Activated CD4-positive, alpha-beta T cell treated with anti-CD3 and anti-CD28 coated beads, Interleukin-2, amount 50 U/mL, for 24 hours (primary cell): ENCODE measurements around the gene RAB6A.
"Not testable (repeated sequence)": the region's sequence is repeated elsewhere in the genome, so short reads cannot be mapped to it uniquely, and the experiment has no call there.

Source experiments
- DNase-seq, 2 donors: peaks; one replicate each; pipeline ENCODE4 v3.0.0-alpha.2; 2020; ENCODE audit warnings: low read depth in 1 of 2, low spot score in 1 of 2

The RAB6A gene

DNA sequence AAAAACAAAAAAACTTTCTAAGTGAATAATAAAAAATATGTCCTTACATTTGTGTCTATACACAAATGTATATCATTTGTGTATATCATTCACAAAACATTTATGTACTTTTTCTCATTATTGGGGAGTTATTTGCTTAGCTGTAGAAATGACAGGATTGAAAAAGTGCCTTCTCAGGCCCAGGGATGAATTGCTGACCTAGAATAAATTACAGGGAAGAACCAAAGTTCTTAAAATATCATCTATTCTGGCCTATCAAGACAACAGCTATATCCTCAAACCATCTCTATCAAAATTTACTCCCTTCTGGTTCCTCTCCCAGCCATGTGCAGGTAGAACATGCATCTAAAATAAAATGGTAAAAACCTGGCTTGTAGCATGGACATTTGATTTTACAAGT, 1.9 kb upstream of the RAB6A start:
- no peak for DNase-seq

- DNase-seq = no peak
Measured at GRCh38 chr11:73761403-73761945, 600 bp upstream of the RAB6A start.

GRCh38 chr11:73760135-73760678, 667 bp downstream of the RAB6A start:
- DNase-seq = no peak

GRCh38 chr11:73759610-73760134, 1.2 kb downstream of the RAB6A start:
- DNase-seq = no peak

- DNase-seq = no peak
Measured at GRCh38 chr11:73758451-73758850, 2.4 kb downstream of the RAB6A start.

DNA sequence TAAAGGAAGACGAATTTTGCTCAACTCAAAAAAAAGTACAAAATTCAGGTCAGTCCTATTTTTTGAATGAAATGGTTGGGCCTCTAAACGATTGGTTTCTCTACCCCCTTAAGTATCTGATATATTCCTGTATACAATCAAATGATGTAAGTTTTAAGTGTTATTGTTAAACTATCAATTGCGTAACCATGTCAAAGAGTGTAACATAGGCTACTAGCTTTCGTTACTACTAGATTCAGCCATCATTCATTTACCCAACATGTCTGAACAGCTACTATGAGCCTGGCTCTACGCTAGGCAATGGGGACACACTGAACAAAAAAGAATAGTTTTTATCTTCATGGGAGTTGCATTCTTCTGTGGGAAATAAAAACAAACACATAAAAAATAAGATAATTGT, 3.3 kb downstream of the RAB6A start:
- no peak for DNase-seq

GRCh38 chr11:73755670-73756069, 5.2 kb downstream of the RAB6A start:
- no peak for DNase-seq

GRCh38 chr11:73753938-73754337, 6.9 kb downstream of the RAB6A start:
- no peak for DNase-seq

GRCh38 chr11:73752903-73753302, 8.0 kb downstream of the RAB6A start:
- DNase-seq = no peak

- no peak for DNase-seq
Measured at GRCh38 chr11:73752216-73752867, 8.5 kb downstream of the RAB6A start.

DNA sequence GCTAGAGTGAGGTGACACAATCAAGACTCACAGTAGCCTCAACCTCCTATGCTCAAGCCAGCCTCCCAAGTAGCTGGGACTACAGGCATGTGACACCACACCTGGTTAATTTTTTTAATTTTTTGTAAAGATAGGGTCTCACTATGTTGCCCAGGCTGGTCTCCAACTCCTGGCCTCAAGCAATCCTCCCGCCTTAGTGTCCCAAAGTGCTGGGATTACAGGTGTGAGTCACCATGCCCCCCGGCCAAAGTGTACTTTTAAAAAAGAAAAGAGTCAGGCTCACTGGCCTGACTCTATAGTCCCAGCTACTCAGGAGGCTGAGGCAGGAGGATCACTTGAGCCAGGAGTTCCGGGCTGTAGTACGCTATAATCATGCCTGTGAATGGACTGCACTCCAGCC, 10.0 kb downstream of the RAB6A start:
- DNase-seq = not testable (repeated sequence)

GRCh38 chr11:73750228-73750627, 10.6 kb downstream of the RAB6A start:
- DNase-seq = no peak

DNA sequence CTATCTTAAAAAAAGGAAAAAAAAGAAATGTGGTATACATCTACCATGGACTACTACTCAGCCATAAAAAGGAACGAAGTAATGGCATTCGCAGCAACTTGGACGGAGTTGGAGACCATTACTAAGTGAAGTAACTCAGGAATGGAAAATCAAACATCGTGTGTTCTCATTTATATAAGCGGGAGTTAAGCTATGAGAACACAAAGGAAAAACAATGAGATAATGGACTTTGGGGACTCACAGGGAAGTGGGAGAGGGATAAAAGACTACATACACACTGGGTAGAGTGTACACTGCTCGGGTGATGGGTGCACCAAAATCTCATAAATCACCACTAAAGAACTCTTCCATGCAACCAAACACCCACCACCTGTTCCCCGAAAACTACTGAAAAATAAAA, 11.8 kb downstream of the RAB6A start:
- no peak for DNase-seq

DNA sequence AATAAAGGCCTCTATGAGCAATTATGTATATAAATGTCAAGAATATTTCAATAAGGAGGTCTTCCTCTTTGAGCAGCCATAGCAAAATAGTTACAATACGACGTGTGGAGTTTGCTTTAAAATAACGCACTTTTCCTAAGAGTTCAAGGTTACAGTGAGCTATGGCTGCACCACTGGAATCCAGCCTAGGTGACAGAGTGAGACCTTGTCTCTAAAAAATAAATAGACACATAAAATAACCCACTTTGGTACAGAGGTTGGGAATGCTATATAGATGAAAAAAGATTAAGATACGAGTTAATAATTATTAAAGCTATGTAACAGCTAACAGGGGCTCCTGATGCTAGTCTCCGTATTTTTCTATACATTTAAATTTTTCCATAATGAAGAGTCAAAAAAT, 12.6 kb downstream of the RAB6A start:
- DNase-seq = no peak

- DNase-seq = no peak
Measured at GRCh38 chr11:73747762-73748161, 13.1 kb downstream of the RAB6A start.

DNA sequence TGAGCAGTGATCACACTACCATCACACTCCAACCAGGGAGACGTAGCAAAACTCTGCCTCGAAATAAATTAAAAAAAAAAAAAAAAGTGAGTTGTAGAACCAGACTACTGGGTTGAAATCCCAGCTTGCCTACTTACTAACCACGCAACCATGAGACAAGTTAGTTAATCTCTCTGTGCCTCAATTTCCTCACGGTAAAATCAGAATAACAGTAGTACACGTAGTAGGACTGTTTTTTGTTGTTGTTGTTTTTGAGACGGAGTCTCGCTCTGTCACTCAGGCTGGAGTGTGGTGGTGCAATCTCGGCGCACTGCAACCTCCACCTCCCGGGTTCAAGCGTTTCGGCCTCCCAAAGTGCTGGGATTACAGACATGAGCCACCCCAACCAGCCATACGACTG, 14.2 kb downstream of the RAB6A start:
- DNase-seq = no peak

GRCh38 chr11:73743045-73743444, 17.8 kb downstream of the RAB6A start:
- DNase-seq = no peak

- not testable (repeated sequence) for DNase-seq
Measured at GRCh38 chr11:73735959-73736358, 24.9 kb downstream of the RAB6A start.

GRCh38 chr11:73734993-73735392, 25.9 kb downstream of the RAB6A start:
- DNase-seq = no peak

DNA sequence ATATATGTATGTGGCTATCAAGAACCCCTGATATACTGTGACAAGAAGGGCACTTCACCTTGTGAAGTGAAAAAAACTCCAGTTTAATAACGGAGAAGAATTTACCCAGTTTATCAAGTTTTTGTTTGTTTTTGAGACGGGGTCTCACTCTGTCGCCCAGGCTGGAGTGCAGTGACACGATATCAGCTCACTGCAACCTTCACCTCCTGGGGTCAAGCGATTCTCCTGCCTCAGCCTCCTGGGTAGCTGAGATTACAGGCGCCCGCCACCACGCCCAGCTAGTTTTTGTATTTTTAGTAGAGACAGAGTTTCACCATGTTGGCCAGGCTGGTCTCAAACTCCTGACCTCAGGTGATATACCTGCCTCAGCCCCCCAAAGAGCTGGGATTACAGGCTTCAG, 26.9 kb downstream of the RAB6A start:
- DNase-seq = not testable (repeated sequence)

DNA sequence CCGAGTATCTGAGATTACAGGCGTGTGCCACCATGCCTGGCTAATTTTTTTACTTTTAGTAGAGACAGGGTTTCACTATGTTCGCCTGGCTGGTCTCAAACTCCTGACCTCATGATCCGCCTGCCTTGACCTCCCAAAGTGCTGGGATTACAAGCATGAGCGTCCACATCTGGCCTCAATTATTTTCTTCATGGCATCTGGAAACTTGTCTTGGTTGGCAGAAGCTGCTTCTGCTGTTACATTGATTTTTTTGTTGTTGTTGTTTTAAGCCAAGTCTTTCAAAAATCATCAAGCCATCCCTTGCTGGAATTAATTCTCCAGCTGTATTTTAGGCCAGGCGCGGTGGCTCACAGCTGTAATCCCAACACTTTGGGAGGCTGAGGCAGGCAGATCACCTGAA, 27.9 kb downstream of the RAB6A start:
- DNase-seq = not testable (repeated sequence)

- DNase-seq = no peak
Measured at GRCh38 chr11:73729594-73730206, 31.2 kb downstream of the RAB6A start.
